PC-9 (cell line): ENCODE results near the gene UMAD1. TPM values are rescaled to one million over a fixed set of nuclear protein-coding genes. Genes with fewer than 3 reads are reported as not detected.

Source experiments
- BruUV-seq: library from RNA; stranded (reverse); fragments of 400-500 nt; replicated peaks from 2 replicates; lab custom pipeline; 2021; lab: Mats Ljungman, UMichigan
- CTCF ChIA-PET: fragments of 300-600 bp; sonication (Branson Sonifier 250); formaldehyde crosslinking; loops from one replicate; lab custom pipeline; 2022; ENCODE audit warnings: antibody characterized with exemption; lab: Charles Lee
- POLR2A ChIA-PET: fragments of 300-600 bp; sonication (Branson Sonifier 250); formaldehyde crosslinking; loops from one replicate; lab custom pipeline; 2022; ENCODE audit warnings: antibody characterized with exemption; ENCODE audit not compliant: unreplicated experiment; lab: Charles Lee
- DNase-seq, 2 experiments: peaks; one replicate each; pipeline versions ENCODE4 v3.0.0 to v3.0.0-alpha.2; 2015 to 2022; ENCODE audit warnings: mixed read lengths in 1 of 2
- H2AFZ ChIP-seq: fragments of 200-600 bp; sonication (generic); 2 replicates; pipeline ENCODE4 v1.8.1; 2017; ENCODE audit warnings: antibody characterized with exemption
- H3F3A ChIP-seq: fragments of 200-600 bp; sonication (generic); 2 replicates; pipeline ENCODE4 v1.8.1; 2017; ENCODE audit warnings: antibody characterized with exemption, mild to moderate bottlenecking, low read depth; ENCODE audit not compliant: insufficient read depth
- H3K27ac ChIP-seq: fragments of 200-600 bp; sonication (generic); 2 replicates; pipeline ENCODE4 v1.6.1; 2016; ENCODE audit warnings: mixed run types
- H3K27me3 ChIP-seq: fragments of 200-600 bp; sonication (generic); 2 replicates; pipeline ENCODE4 v1.6.1; 2016; ENCODE audit warnings: low read depth, mixed run types; ENCODE audit not compliant: insufficient read depth
- H3K36me3 ChIP-seq: fragments of 200-600 bp; sonication (generic); 2 replicates; pipeline ENCODE4 v1.6.1; 2016; ENCODE audit warnings: low read depth, mixed run types
- H3K4me1 ChIP-seq: fragments of 200-600 bp; sonication (generic); replicated peaks from 2 replicates; pipeline ENCODE4 v1.6.1; 2016; ENCODE audit warnings: mixed run types; ENCODE audit not compliant: insufficient read depth
- H3K4me2 ChIP-seq: fragments of 200-600 bp; sonication (generic); 2 replicates; pipeline ENCODE4 v1.6.1; 2017; ENCODE audit warnings: mixed run types
- H3K4me3 ChIP-seq: fragments of 200-600 bp; sonication (generic); 2 replicates; pipeline ENCODE4 v1.6.1; 2016; ENCODE audit warnings: mixed run types
- H3K79me2 ChIP-seq: fragments of 200-600 bp; sonication (generic); 2 replicates; pipeline ENCODE4 v1.6.1; 2017; ENCODE audit warnings: low read depth, mixed run types
- H3K9me2 ChIP-seq: fragments of 200-600 bp; sonication (generic); 2 replicates; pipeline ENCODE4 v1.8.1; 2017; ENCODE audit warnings: mild to moderate bottlenecking; ENCODE audit not compliant: insufficient read depth
- H3K9me3 ChIP-seq: fragments of 200-600 bp; sonication (generic); 2 replicates; pipeline ENCODE4 v1.8.1; 2016; ENCODE audit warnings: low read depth; ENCODE audit not compliant: insufficient read depth
- H4K20me1 ChIP-seq: fragments of 200-600 bp; sonication (generic); 2 replicates; pipeline ENCODE4 v1.8.1; 2017; ENCODE audit not compliant: insufficient read depth
- CTCF ChIP-seq: fragments of 200-600 bp; sonication (generic); conservative IDR thresholded peaks from 2 replicates; pipeline ENCODE4 v1.6.1; 2017; ENCODE audit warnings: mixed run types, antibody characterized with exemption, mild to moderate bottlenecking, moderate library complexity
- EZH2 ChIP-seq: fragments of 200-600 bp; sonication (generic); IDR thresholded peaks from 2 replicates; pipeline ENCODE4 v1.8.0; 2017; ENCODE audit warnings: antibody characterized with exemption, low read depth
- intact Hi-C: fragments of 100-400 bp; cut with micrococcal nuclease; formaldehyde crosslinking; loops from one replicate; pipeline ENCODE4 v1.10.0; 2022; ENCODE audit not compliant: unreplicated experiment
- total RNA-seq: library from RNA; stranded (reverse); gene quantifications from 2 replicates; pipeline ENCODE4 v1.2.3, GENCODE V29; 2021

Gene UMAD1
- total RNA-seq, 1 experiment from 2014 or later, result 20.5 TPM

- CTCF ChIA-PET, result interaction anchor here (0.6 kb wide), 1 partner anchor 472 kb away, joined by 4 read pairs; no protein-coding TSS in a partner anchor
- Histone ChIP-seq H2AFZ (no peak overlapping the region), H3K9me2 (no peaks in the 10 kb centered on the region), H3K27ac (peak overlapping the region; percentile 33; the same call in 1 of the 2 replicates), H3K9me3 (peaks cover 4% of the 10 kb centered on the region; the same call in 1 of the 2 replicates), H3K27me3 (no peaks in the 10 kb centered on the region), H3K4me1 (peaks cover 26% of the 10 kb centered on the region), H3K36me3 (no peaks in the 10 kb centered on the region), H3K4me2 (no peak overlapping the region), H3K4me3 (no peak overlapping the region), H3K79me2 (no peaks in the 10 kb centered on the region), H4K20me1 (no peaks in the 10 kb centered on the region), H3F3A (0 out of 2 replicates have a peak, but pooled peaks cover 9% of the 10 kb centered on the region)
- POLR2A ChIA-PET, result interaction anchor here (0.5 to 0.7 kb wide), 2 partner anchors 126 to 462 kb away, joined by 3 to 13 read pairs; no protein-coding TSS in a partner anchor
- BruUV-seq, result no TSS peak
- DNase-seq, result peak in 1 of 2 experiments; percentile 87
- intact Hi-C loops, result no loop called here
- TF ChIP-seq EZH2, result no peak
Observed at GRCh38 chr7:7693881-7694280, 53.3 kb downstream of the UMAD1 start.

- Histone ChIP-seq H3K27ac (peak overlapping the region; percentile 33; the same call in 1 of the 2 replicates), H3K4me3 (no peak overlapping the region), H3F3A (0 out of 2 replicates have a peak, but pooled peaks cover 9% of the 10 kb centered on the region), H4K20me1 (no peaks in the 10 kb centered on the region), H3K9me3 (no peaks in the 10 kb centered on the region), H3K79me2 (no peaks in the 10 kb centered on the region), H3K9me2 (no peaks in the 10 kb centered on the region), H2AFZ (no peak overlapping the region), H3K4me1 (peaks cover 26% of the 10 kb centered on the region), H3K4me2 (no peak overlapping the region), H3K36me3 (no peaks in the 10 kb centered on the region), H3K27me3 (no peaks in the 10 kb centered on the region)
- no TSS peak for BruUV-seq
- TF ChIP-seq EZH2, result no peak
- TF ChIP-seq CTCF, result no peak
- ChIA-PET CTCF (no interaction called here), POLR2A (no interaction called here)
- intact Hi-C loops, result no loop called here
- no peak for DNase-seq
Observed at GRCh38 chr7:7694542-7694941, 54.0 kb downstream of the UMAD1 start.

GRCh38 chr7:7695111-7695817 is 54.7 kb downstream of the UMAD1 start:
- no TSS peak for BruUV-seq
- ChIA-PET CTCF (no interaction called here), POLR2A (no interaction called here)
- H3F3A ChIP-seq, result 0 out of 2 replicates have a peak, but pooled peaks cover 9% of the 10 kb centered on the region
- H3K4me1 ChIP-seq, result peaks cover 26% of the 10 kb centered on the region
- no peaks in the 10 kb centered on the region for H3K9me3 ChIP-seq
- no peak for TF ChIP-seq CTCF
- TF ChIP-seq EZH2, result no peak
- H4K20me1 ChIP-seq, result no peaks in the 10 kb centered on the region
- no peak overlapping the region for H3K4me2 ChIP-seq
- H3K36me3 ChIP-seq, result no peaks in the 10 kb centered on the region
- intact Hi-C loops, result no loop called here
- no peaks in the 10 kb centered on the region for H3K27me3 ChIP-seq
- no peak for DNase-seq
- no peaks in the 10 kb centered on the region for H3K79me2 ChIP-seq
- H3K9me2 ChIP-seq, result no peaks in the 10 kb centered on the region
- no peak overlapping the region for H3K4me3 ChIP-seq
- H2AFZ ChIP-seq, result no peak overlapping the region
- H3K27ac ChIP-seq, result no peak overlapping the region
